ENCODE results near the gene DLEC1.

Gene DLEC1

DNA sequence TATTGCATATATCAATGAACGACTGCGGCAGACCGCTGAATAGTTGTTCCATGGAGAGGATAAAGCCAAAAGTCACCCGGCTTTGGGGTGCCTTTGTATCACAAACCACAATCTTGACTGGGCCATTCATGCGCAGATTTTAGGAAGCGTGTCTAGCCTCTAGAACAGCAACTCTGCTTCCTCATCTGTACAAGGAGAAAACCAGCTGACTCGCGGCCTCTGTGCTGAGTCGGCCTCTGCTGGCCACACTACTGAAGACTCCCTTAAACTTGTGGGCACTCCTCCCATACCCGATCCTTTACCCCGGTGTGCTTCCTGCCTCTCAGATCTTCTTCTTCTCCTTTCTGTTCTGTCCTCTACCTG, 872 bp downstream of the DLEC1 start:
- H3K36me3 ChIP-seq (ENCODE audit: insufficient read depth, low read length): no peaks in the 10 kb centered on the region
- no peaks in the 10 kb centered on the region for H3K79me2 ChIP-seq (ENCODE audit: insufficient read depth, low read length)
- no peaks in the 10 kb centered on the region for H4K20me1 ChIP-seq (ENCODE audit: insufficient read depth, low read length, poor library complexity, severe bottlenecking)
- H2AFZ ChIP-seq (ENCODE audit: low read length): peak overlapping the region; percentile 79
- TF ChIP-seq, protein P1, sequence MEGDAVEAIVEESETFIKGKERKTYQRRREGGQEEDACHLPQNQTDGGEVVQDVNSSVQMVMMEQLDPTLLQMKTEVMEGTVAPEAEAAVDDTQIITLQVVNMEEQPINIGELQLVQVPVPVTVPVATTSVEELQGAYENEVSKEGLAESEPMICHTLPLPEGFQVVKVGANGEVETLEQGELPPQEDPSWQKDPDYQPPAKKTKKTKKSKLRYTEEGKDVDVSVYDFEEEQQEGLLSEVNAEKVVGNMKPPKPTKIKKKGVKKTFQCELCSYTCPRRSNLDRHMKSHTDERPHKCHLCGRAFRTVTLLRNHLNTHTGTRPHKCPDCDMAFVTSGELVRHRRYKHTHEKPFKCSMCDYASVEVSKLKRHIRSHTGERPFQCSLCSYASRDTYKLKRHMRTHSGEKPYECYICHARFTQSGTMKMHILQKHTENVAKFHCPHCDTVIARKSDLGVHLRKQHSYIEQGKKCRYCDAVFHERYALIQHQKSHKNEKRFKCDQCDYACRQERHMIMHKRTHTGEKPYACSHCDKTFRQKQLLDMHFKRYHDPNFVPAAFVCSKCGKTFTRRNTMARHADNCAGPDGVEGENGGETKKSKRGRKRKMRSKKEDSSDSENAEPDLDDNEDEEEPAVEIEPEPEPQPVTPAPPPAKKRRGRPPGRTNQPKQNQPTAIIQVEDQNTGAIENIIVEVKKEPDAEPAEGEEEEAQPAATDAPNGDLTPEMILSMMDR (conservative IDR thresholded peaks at IDR 0.05; ENCODE audit: low read length): peak; percentile 56
- TF ChIP-seq EZH2phosphoT487 (IDR thresholded peaks at IDR 0.05; ENCODE audit: borderline replicate concordance): no peak
- peak overlapping the region; percentile 72 for H3K4me3 ChIP-seq (ENCODE audit: low read length, poor library complexity, severe bottlenecking)
- peaks cover 12% of the 10 kb centered on the region for H3K4me1 ChIP-seq (ENCODE audit: insufficient read depth, low read length, poor library complexity, severe bottlenecking)
- H3K9me3 ChIP-seq (ENCODE audit: insufficient read depth, low read depth, low read length): no peaks in the 10 kb centered on the region
- H3K9me2 ChIP-seq (replicated peaks; ENCODE audit: low read depth, low read length): no peaks in the 10 kb centered on the region
- H3K9ac ChIP-seq (ENCODE audit: low read depth, low read length, poor library complexity, severe bottlenecking): no peak overlapping the region
- H3K27me3 ChIP-seq (ENCODE audit: insufficient read depth, low read length, poor library complexity, severe bottlenecking): no peaks in the 10 kb centered on the region
- H3K4me2 ChIP-seq (ENCODE audit: low read depth, low read length, poor library complexity, severe bottlenecking): peak overlapping the region; percentile 88
- H3F3A ChIP-seq (ENCODE audit: low read depth): no peaks in the 10 kb centered on the region

GRCh38 chr3:38040401-38040800, 1.4 kb downstream of the DLEC1 start:
- peaks cover 12% of the 10 kb centered on the region for H3K4me1 ChIP-seq (ENCODE audit: insufficient read depth, low read length, poor library complexity, severe bottlenecking)
- H2AFZ ChIP-seq (ENCODE audit: low read length): peak overlapping the region; percentile 79; the same call in 1 of the 2 replicates
- H3K36me3 ChIP-seq (ENCODE audit: insufficient read depth, low read length): no peaks in the 10 kb centered on the region
- no peak overlapping the region for H3K9ac ChIP-seq (ENCODE audit: low read depth, low read length, poor library complexity, severe bottlenecking)
- H4K20me1 ChIP-seq (ENCODE audit: insufficient read depth, low read length, poor library complexity, severe bottlenecking): no peaks in the 10 kb centered on the region
- no peak for TF ChIP-seq EZH2phosphoT487 (IDR thresholded peaks at IDR 0.05; ENCODE audit: borderline replicate concordance)
- TF ChIP-seq, protein P1 (conservative IDR thresholded peaks at IDR 0.05; ENCODE audit: low read length): no peak
- H3K79me2 ChIP-seq (ENCODE audit: insufficient read depth, low read length): no peaks in the 10 kb centered on the region
- no peaks in the 10 kb centered on the region for H3K27me3 ChIP-seq (ENCODE audit: insufficient read depth, low read length, poor library complexity, severe bottlenecking)
- no peaks in the 10 kb centered on the region for H3K9me3 ChIP-seq (ENCODE audit: insufficient read depth, low read depth, low read length)
- H3F3A ChIP-seq (ENCODE audit: low read depth): no peaks in the 10 kb centered on the region
- peak overlapping the region; percentile 72 for H3K4me3 ChIP-seq (ENCODE audit: low read length, poor library complexity, severe bottlenecking)
- no peaks in the 10 kb centered on the region for H3K9me2 ChIP-seq (replicated peaks; ENCODE audit: low read depth, low read length)
- peak overlapping the region; percentile 88 for H3K4me2 ChIP-seq (ENCODE audit: low read depth, low read length, poor library complexity, severe bottlenecking)

DNA sequence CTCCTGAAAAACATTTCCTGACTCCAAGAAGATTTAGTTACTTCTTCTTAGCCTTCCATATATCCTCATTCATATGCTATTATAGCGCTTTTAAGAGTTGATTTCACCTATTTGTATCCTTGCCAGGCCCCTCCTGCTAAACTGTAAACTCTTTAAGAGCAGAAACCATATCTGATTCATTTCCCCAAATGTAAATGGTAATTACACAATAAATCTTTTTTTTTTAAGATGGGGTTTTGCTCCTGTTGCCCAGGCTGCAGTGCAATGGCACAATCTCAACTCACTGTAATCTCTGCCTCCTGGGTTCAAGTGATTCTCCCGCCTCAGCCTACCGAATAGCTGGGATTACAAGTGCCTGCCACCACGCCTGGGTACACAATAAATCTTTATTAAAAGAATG, 4.5 kb downstream of the DLEC1 start:
- Histone ChIP-seq H3K9ac (ENCODE audit: low read depth, low read length, poor library complexity, severe bottlenecking) (no peak overlapping the region), H3K4me2 (ENCODE audit: low read depth, low read length, poor library complexity, severe bottlenecking) (no peak overlapping the region), H3K79me2 (ENCODE audit: insufficient read depth, low read length) (no peaks in the 10 kb centered on the region), H3K4me1 (ENCODE audit: insufficient read depth, low read length, poor library complexity, severe bottlenecking) (peaks cover 11% of the 10 kb centered on the region), H3K9me3 (ENCODE audit: insufficient read depth, low read depth, low read length) (no peaks in the 10 kb centered on the region), H2AFZ (ENCODE audit: low read length) (no peak overlapping the region), H4K20me1 (ENCODE audit: insufficient read depth, low read length, poor library complexity, severe bottlenecking) (no peaks in the 10 kb centered on the region), H3F3A (ENCODE audit: low read depth) (no peaks in the 10 kb centered on the region), H3K4me3 (ENCODE audit: low read length, poor library complexity, severe bottlenecking) (no peak overlapping the region), H3K9me2 (replicated peaks; ENCODE audit: low read depth, low read length) (no peaks in the 10 kb centered on the region), H3K36me3 (ENCODE audit: insufficient read depth, low read length) (no peaks in the 10 kb centered on the region), H3K27me3 (ENCODE audit: insufficient read depth, low read length, poor library complexity, severe bottlenecking) (no peaks in the 10 kb centered on the region)
- TF ChIP-seq, protein P1 (conservative IDR thresholded peaks at IDR 0.05; ENCODE audit: low read length): no peak
- no peak for TF ChIP-seq EZH2phosphoT487 (IDR thresholded peaks at IDR 0.05; ENCODE audit: borderline replicate concordance)

All from Loucy (cell line).